Endothelial cell of umbilical vein (primary cell): ENCODE data around the gene RAPGEF3. TPM values are rescaled to one million over a fixed set of nuclear protein-coding genes. Genes with fewer than 3 reads are reported as not detected.

ENCODE experiments used
- BruUV-seq: library from RNA; stranded (reverse); fragments of 400-500 nt; replicated peaks from 2 replicates; lab custom pipeline; 2021; lab: Mats Ljungman, UMichigan
- CTCF ChIA-PET: fragments of 300-600, 350-600 bp; sonication (Branson Sonifier 250); formaldehyde crosslinking; loops from one replicate; lab custom pipeline; 2021; ENCODE audit warnings: antibody characterized with exemption, inconsistent platforms; lab: Charles Lee
- POLR2A ChIA-PET: fragments of 300-600, 350-600 bp; sonication (Branson Sonifier 250); formaldehyde crosslinking; loops from one replicate; lab custom pipeline; 2021; ENCODE audit warnings: antibody characterized with exemption, inconsistent platforms; lab: Charles Lee
- DNase-seq: peaks from one replicate; pipeline ENCODE4 v3.0.0-alpha.2; 2011; ENCODE audit warnings: low read depth, low spot score
- FAIRE-seq: peaks from 2 replicates; lab custom pipeline; 2011; peaks lifted over from hg19 to GRCh38; lab: Jason Lieb, UNC
- H2AFZ ChIP-seq: 2 replicates; pipeline ENCODE4 v1.6.0; 2012; ENCODE audit warnings: low read depth, low read length, control low read depth, inconsistent platforms
- H3K27ac ChIP-seq: 2 replicates; pipeline ENCODE4 v1.5.1; 2011; ENCODE audit warnings: low read depth, mild to moderate bottlenecking, control low read depth, low read length, moderate library complexity; ENCODE audit not compliant: insufficient read depth
- H3K27me3 ChIP-seq, 2 experiments: 2 replicates each; pipeline versions ENCODE4 v1.6.0 to v1.6.1; 2011; ENCODE audit warnings: low read length in 2 of 2, mixed read lengths in 1 of 2; ENCODE audit not compliant: control insufficient read depth in 2 of 2, insufficient read depth in 2 of 2
- H3K36me3 ChIP-seq, 2 experiments: 2 replicates in 1 of 2; 3 replicates in 1 of 2; pipeline ENCODE4 v1.5.1; 2011; ENCODE audit warnings: low read length in 2 of 2, mild to moderate bottlenecking in 1 of 2, moderate library complexity in 1 of 2; ENCODE audit not compliant: control insufficient read depth in 2 of 2, insufficient read depth in 2 of 2; ENCODE audit errors: extremely low read depth in 1 of 2
- H3K4me1 ChIP-seq: 3 replicates; pipeline ENCODE4 v1.5.1; 2011; ENCODE audit warnings: mild to moderate bottlenecking, low read length; ENCODE audit not compliant: control insufficient read depth, insufficient read depth; ENCODE audit errors: extremely low read depth
- H3K4me2 ChIP-seq: 2 replicates; pipeline ENCODE4 v1.6.1; 2011; ENCODE audit warnings: low read length, control low read depth, mixed read lengths; ENCODE audit not compliant: insufficient read depth
- H3K4me3 ChIP-seq, 3 experiments: fragments of 200-600 bp in 1 of 3; sonication (generic), shearing (Covaris generic) in 1 of 3; replicated peaks in 1 of 3; 2 replicates each; pipeline ENCODE4 v1.5.1; 2011 to 2016; ENCODE audit warnings: control low read depth in 3 of 3, low read length in 3 of 3, mild to moderate bottlenecking in 2 of 3, inconsistent platforms in 1 of 3, low read depth in 1 of 3, moderate library complexity in 1 of 3; ENCODE audit not compliant: insufficient read depth in 1 of 3
- H3K79me2 ChIP-seq: 2 replicates; pipeline ENCODE4 v1.6.0; 2012; ENCODE audit warnings: low read length, inconsistent platforms; ENCODE audit not compliant: control insufficient read depth, insufficient read depth
- H3K9ac ChIP-seq: replicated peaks from 2 replicates; pipeline ENCODE3; 2011; ENCODE audit warnings: low read length, control low read depth; ENCODE audit not compliant: insufficient read depth; ENCODE audit errors: extremely low read depth
- H3K9me1 ChIP-seq: replicated peaks from 3 replicates; pipeline ENCODE4 v1.6.0; 2011; ENCODE audit warnings: mild to moderate bottlenecking, low read length; ENCODE audit not compliant: control insufficient read depth, insufficient read depth; ENCODE audit errors: extremely low read depth
- H3K9me3 ChIP-seq: replicated peaks from 2 replicates; pipeline ENCODE4 v1.5.1; 2012; ENCODE audit warnings: low read length, inconsistent platforms; ENCODE audit not compliant: control insufficient read depth, insufficient read depth
- H4K20me1 ChIP-seq: replicated peaks from 2 replicates; pipeline ENCODE3; 2011; ENCODE audit warnings: mild to moderate bottlenecking, low read length; ENCODE audit not compliant: control insufficient read depth, insufficient read depth; ENCODE audit errors: extremely low read depth
- CTCF ChIP-seq, 2 donors: IDR thresholded peaks; 1 replicate in 1 of 2; 2 replicates in 1 of 2; pipeline ENCODE4 v1.5.1; 2011; ENCODE audit warnings: low read length in 2 of 2, mild to moderate bottlenecking in 2 of 2, moderate library complexity in 2 of 2, control low read depth in 1 of 2, inconsistent platforms in 1 of 2, low read depth in 1 of 2; ENCODE audit not compliant: insufficient read depth in 1 of 2; ENCODE audit errors: extremely low read depth in 1 of 2
- EZH2 ChIP-seq: IDR thresholded peaks from 2 replicates; pipeline ENCODE4 v1.6.1; 2012; ENCODE audit warnings: borderline replicate concordance, low read depth, mild to moderate bottlenecking, moderate library complexity, low read length, inconsistent platforms; ENCODE audit not compliant: severe bottlenecking
- FOS ChIP-seq: IDR thresholded peaks from 2 replicates; pipeline ENCODE4 v1.6.1; 2011; ENCODE audit warnings: mild to moderate bottlenecking, low read length, moderate library complexity, borderline replicate concordance; ENCODE audit not compliant: insufficient read depth
- GATA2 ChIP-seq: IDR thresholded peaks from 2 replicates; pipeline ENCODE4 v1.7.0; 2011; ENCODE audit warnings: low read depth, mild to moderate bottlenecking, moderate library complexity, mixed read lengths, low read length; ENCODE audit not compliant: insufficient read length, insufficient read depth
- JUN ChIP-seq: IDR thresholded peaks from 2 replicates; pipeline ENCODE4 v1.6.1; 2011; ENCODE audit warnings: borderline replicate concordance, low read depth; ENCODE audit not compliant: insufficient read length, insufficient read depth
- MAX ChIP-seq: IDR thresholded peaks from 2 replicates; pipeline ENCODE4 v1.6.1; 2011; ENCODE audit not compliant: insufficient read depth, insufficient read length
- MYC ChIP-seq: IDR thresholded peaks from one replicate; pipeline ENCODE4 v1.6.1; 2011; ENCODE audit warnings: mild to moderate bottlenecking, low read depth, low read length
- POLR2A ChIP-seq: IDR thresholded peaks from 2 replicates; pipeline ENCODE4 v1.6.1; 2012; ENCODE audit warnings: low read depth, mild to moderate bottlenecking, control low read depth, low read length
- POLR2AphosphoS5 ChIP-seq: IDR thresholded peaks from 2 replicates; pipeline ENCODE4 v1.6.1; 2012; ENCODE audit warnings: low read depth, mild to moderate bottlenecking, control low read depth, low read length, moderate library complexity; ENCODE audit not compliant: insufficient read depth
- dilution Hi-C: fragments of 300-500 bp; cut with MboI; formaldehyde crosslinking; loops from one replicate; pipeline ENCODE4 v1.15.0; 2019; ENCODE audit warnings: low sequenced_read_pairs; ENCODE audit not compliant: extremely low pct_ligation_motif_present
- intact Hi-C: fragments of 100-400 bp; cut with micrococcal nuclease; formaldehyde crosslinking; loops from one replicate; pipeline ENCODE4 v1.10.0; 2022
- polyA plus RNA-seq, 4 experiments: library from polyadenylated mRNA; depleted of rRNA in 3 of 4; stranded (reverse) in 3 of 4; unstranded in 1 of 4; fragments of >200 nt; gene quantifications; 2 replicates each; pipeline versions ENCODE4 v1.2.1 to v1.2.3, GENCODE V29; 2011 to 2012; ENCODE audit warnings: missing spikeins in 1 of 4
- total RNA-seq: library from RNA; stranded (reverse); gene quantifications from 2 replicates; pipeline ENCODE4 v1.2.3, GENCODE V29; 2021

Gene RAPGEF3
- total and polyA plus RNA-seq, 2 donors (not counting 3 experiments of a cell fraction or from before 2014, with no cell fraction given), result 34.5 to 55.1 TPM

- FAIRE-seq (no peak), DNase-seq (no peak)
- no peak overlapping the region for H3K9ac ChIP-seq
- ChIA-PET POLR2A (no interaction called here), CTCF (interaction anchor here (1.1 to 11.5 kb wide), 5 partner anchors 58 to 129 kb away, joined by 3 to 172 read pairs (median 55); partner anchors contain the start of gene SLC48A1)
- no peak overlapping the region for H2AFZ ChIP-seq
- H3K4me1 ChIP-seq, result peaks cover 7% of the 10 kb centered on the region
- H3K4me2 ChIP-seq, result no peak overlapping the region
- H3K4me3 ChIP-seq, result no peak overlapping the region
- no peaks in the 10 kb centered on the region for H3K27me3 ChIP-seq
- TF ChIP-seq CTCF (IDR thresholded peaks at IDR 0.05; ENCODE audit: extremely low read depth in 1 of 2, insufficient read depth in 1 of 2, low read depth in 1 of 2, low read length in 2 of 2), result no peak
- TF ChIP-seq POLR2AphosphoS5, result no peak
- TF ChIP-seq JUN, result no peak
- TF ChIP-seq EZH2, result no peak
- no peak for TF ChIP-seq MAX
- TF ChIP-seq POLR2A, result no peak
- TF ChIP-seq MYC, result no peak
- no peak for TF ChIP-seq GATA2
- TF ChIP-seq FOS, result no peak
- no peaks in the 10 kb centered on the region for H4K20me1 ChIP-seq
- no peaks in the 10 kb centered on the region for H3K9me3 ChIP-seq
- peaks cover 5% of the 10 kb centered on the region for H3K79me2 ChIP-seq
- no TSS peak for BruUV-seq
- dilution Hi-C loops (no loop called here), intact Hi-C loops (loop anchor here (10.0 kb wide), 1 partner anchor 445 kb away; the partner anchor contains the start of gene ASB8)
- H3K27ac ChIP-seq, result no peak overlapping the region
- H3K36me3 ChIP-seq, result no peaks in the 10 kb centered on the region
- no peaks in the 10 kb centered on the region for H3K9me1 ChIP-seq
These were observed 48.4 kb downstream of the RAPGEF3 start for GRCh38 chr12:47710278-47710677.
